HepG2 (cell line): ENCODE measurements around the gene EIF4G3. TPM values are rescaled to one million over a fixed set of nuclear protein-coding genes. Genes with fewer than 3 reads are reported as not detected.
A peak's percentile ranks its signal among the peaks of the same experiment; 100 is the strongest.

Experiments
- CENPT ChIP-seq: sonication (generic); formaldehyde crosslinking; IDR thresholded peaks from 2 replicates; pipeline ENCODE4 v1.8.0; 2022; ENCODE audit warnings: low read depth, mild to moderate bottlenecking, moderate library complexity, missing genetic modification reagents
- ELF1 ChIP-seq: sonication (generic); formaldehyde crosslinking; IDR thresholded peaks from 2 replicates; pipeline ENCODE4 v1.4.0; 2020; ENCODE audit warnings: missing genetic modification reagents
- ESRRA ChIP-seq: sonication (generic); formaldehyde crosslinking; IDR thresholded peaks from 2 replicates; pipeline ENCODE4 v1.5.1; 2020; ENCODE audit warnings: mild to moderate bottlenecking, low read depth, missing genetic modification reagents
- HIC2 ChIP-seq: sonication (generic); formaldehyde crosslinking; IDR thresholded peaks from 2 replicates; pipeline ENCODE4 v1.9.0; 2022; ENCODE audit warnings: low read depth, missing genetic modification reagents
- HOXA5 ChIP-seq: sonication (generic); formaldehyde crosslinking; IDR thresholded peaks from 2 replicates; pipeline ENCODE4 v1.4.0; 2020; ENCODE audit warnings: missing genetic modification reagents
- KDM6A ChIP-seq: IDR thresholded peaks from 2 replicates; pipeline ENCODE4 v1.6.1; 2016; ENCODE audit warnings: low read depth
- KMT2B ChIP-seq: IDR thresholded peaks from 2 replicates; pipeline ENCODE4 v1.6.1; 2016; ENCODE audit warnings: missing genetic modification reagents, missing compliant biosample characterization
- NAIF1 ChIP-seq: sonication (generic); formaldehyde crosslinking; IDR thresholded peaks from 2 replicates; pipeline ENCODE4 v1.5.0; 2020; ENCODE audit warnings: mild to moderate bottlenecking, missing genetic modification reagents, borderline replicate concordance
- TP53 ChIP-seq: sonication (generic); formaldehyde crosslinking; conservative IDR thresholded peaks from 2 replicates; pipeline ENCODE4 v1.4.0; 2020; ENCODE audit warnings: missing genetic modification reagents
- U2AF1 ChIP-seq: fragments of 200-400 bp; formaldehyde crosslinking; optimal IDR thresholded peaks from 2 replicates; pipeline ENCODE3; 2017; ENCODE audit warnings: mild to moderate bottlenecking, low read depth, low read length
- ZNF207 ChIP-seq: fragments of 450-650 bp; IDR thresholded peaks from 2 replicates; pipeline ENCODE4 v1.6.1; 2016; ENCODE audit warnings: antibody characterized with exemption, borderline replicate concordance
- ZNF263 ChIP-seq: sonication (generic); formaldehyde crosslinking; IDR thresholded peaks from 2 replicates; pipeline ENCODE4 v1.4.0; 2020; ENCODE audit warnings: missing genetic modification reagents
- ZNF274 ChIP-seq: sonication (generic); formaldehyde crosslinking; IDR thresholded peaks from 2 replicates; pipeline ENCODE4 v1.5.1; 2020; ENCODE audit warnings: mild to moderate bottlenecking, missing genetic modification reagents
- ZNF484 ChIP-seq: sonication (generic); formaldehyde crosslinking; IDR thresholded peaks from 2 replicates; pipeline ENCODE4 v1.5.1; 2020; ENCODE audit warnings: mild to moderate bottlenecking, low read depth, missing genetic modification reagents, borderline replicate concordance
- ZNF496 ChIP-seq: sonication (generic); formaldehyde crosslinking; IDR thresholded peaks from 2 replicates; pipeline ENCODE4 v1.8.1; 2023; ENCODE audit warnings: mild to moderate bottlenecking, moderate library complexity, missing genetic modification reagents; ENCODE audit not compliant: insufficient replicate concordance
- ZNF891 ChIP-seq: sonication (generic); formaldehyde crosslinking; IDR thresholded peaks from 2 replicates; pipeline ENCODE4 v1.5.0; 2020; ENCODE audit warnings: mild to moderate bottlenecking, missing genetic modification reagents
- polyA plus RNA-seq, 8 experiments: library from polyadenylated mRNA; depleted of rRNA in 3 of 8; stranded (reverse) in 7 of 8; unstranded in 1 of 8; fragments of >200 nt; fragmentation: Illumina TruSeq in 4 of 8; extraction: Trizol in 4 of 8; gene quantifications; 2 replicates each; pipeline versions ENCODE4 v1.2.1 to v1.2.3, GENCODE V29; 2011 to 2016; ENCODE audit warnings: low read depth in 4 of 8, missing spikeins in 1 of 8, mixed read lengths in 1 of 8; ENCODE audit not compliant: insufficient read depth in 1 of 8
- total RNA-seq, 5 experiments: library from RNA; depleted of rRNA; stranded (reverse); fragments of >200 nt; fragmentation: Illumina TruSeq; extraction: Trizol; gene quantifications; 2 replicates each; pipeline ENCODE4 v1.2.3, GENCODE V29; 2016; ENCODE audit warnings: low read depth in 1 of 5
- TF ChIP-seq, protein P1 (sequence below): sonication (generic); formaldehyde crosslinking; IDR thresholded peaks from 2 replicates; pipeline ENCODE4 v1.5.1; 2020; ENCODE audit warnings: mild to moderate bottlenecking, moderate library complexity, missing genetic modification reagents
- TF ChIP-seq, protein P2 (sequence below): sonication (generic); formaldehyde crosslinking; conservative IDR thresholded peaks from 2 replicates; pipeline ENCODE4 v1.4.0; 2020; ENCODE audit warnings: missing genetic modification reagents
- TF ChIP-seq, protein P3 (sequence below): sonication (generic); formaldehyde crosslinking; IDR thresholded peaks from 2 replicates; pipeline ENCODE4 v1.5.0; 2020; ENCODE audit warnings: mild to moderate bottlenecking, missing genetic modification reagents, borderline replicate concordance

Gene EIF4G3
- total and polyA plus RNA-seq, 2 of the 13 experiments (the other 11 are each of a cell fraction or from before 2014, with no cell fraction given): 22.2 to 27.6 TPM

GRCh38 chr1:20787029-20787839 lies 389.5 kb downstream of the EIF4G3 start, which contains the start of gene HP1BP3 (continued):
- no peak for TF ChIP-seq U2AF1
- no peak for TF ChIP-seq ZNF263 (CRISPR knock-in tag)
- no peak for TF ChIP-seq KMT2B
- TF ChIP-seq, protein P1, sequence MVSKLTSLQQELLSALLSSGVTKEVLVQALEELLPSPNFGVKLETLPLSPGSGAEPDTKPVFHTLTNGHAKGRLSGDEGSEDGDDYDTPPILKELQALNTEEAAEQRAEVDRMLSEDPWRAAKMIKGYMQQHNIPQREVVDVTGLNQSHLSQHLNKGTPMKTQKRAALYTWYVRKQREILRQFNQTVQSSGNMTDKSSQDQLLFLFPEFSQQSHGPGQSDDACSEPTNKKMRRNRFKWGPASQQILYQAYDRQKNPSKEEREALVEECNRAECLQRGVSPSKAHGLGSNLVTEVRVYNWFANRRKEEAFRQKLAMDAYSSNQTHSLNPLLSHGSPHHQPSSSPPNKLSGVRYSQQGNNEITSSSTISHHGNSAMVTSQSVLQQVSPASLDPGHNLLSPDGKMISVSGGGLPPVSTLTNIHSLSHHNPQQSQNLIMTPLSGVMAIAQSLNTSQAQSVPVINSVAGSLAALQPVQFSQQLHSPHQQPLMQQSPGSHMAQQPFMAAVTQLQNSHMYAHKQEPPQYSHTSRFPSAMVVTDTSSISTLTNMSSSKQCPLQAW (CRISPR knock-in tag): no peak
- TF ChIP-seq, protein P2, sequence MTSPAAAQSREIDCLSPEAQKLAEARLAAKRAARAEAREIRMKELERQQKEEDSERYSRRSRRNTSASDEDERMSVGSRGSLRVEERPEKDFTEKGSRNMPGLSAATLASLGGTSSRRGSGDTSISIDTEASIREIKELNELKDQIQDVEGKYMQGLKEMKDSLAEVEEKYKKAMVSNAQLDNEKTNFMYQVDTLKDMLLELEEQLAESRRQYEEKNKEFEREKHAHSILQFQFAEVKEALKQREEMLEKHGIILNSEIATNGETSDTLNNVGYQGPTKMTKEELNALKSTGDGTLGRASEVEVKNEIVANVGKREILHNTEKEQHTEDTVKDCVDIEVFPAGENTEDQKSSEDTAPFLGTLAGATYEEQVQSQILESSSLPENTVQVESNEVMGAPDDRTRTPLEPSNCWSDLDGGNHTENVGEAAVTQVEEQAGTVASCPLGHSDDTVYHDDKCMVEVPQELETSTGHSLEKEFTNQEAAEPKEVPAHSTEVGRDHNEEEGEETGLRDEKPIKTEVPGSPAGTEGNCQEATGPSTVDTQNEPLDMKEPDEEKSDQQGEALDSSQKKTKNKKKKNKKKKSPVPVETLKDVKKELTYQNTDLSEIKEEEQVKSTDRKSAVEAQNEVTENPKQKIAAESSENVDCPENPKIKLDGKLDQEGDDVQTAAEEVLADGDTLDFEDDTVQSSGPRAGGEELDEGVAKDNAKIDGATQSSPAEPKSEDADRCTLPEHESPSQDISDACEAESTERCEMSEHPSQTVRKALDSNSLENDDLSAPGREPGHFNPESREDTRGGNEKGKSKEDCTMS (CRISPR knock-in tag): no peak
- TF ChIP-seq ZNF274 (CRISPR knock-in tag): no peak
- TF ChIP-seq HOXA5 (CRISPR knock-in tag): 0 out of 2 replicates have a peak, but pooled peaks have one; percentile 24
- TF ChIP-seq ZNF496 (CRISPR knock-in tag): no peak
- TF ChIP-seq KDM6A (CRISPR knock-in tag): no peak
- TF ChIP-seq ESRRA (CRISPR knock-in tag): no peak
- TF ChIP-seq NAIF1: no peak
- no peak for TF ChIP-seq CENPT (CRISPR knock-in tag)
- no peak for TF ChIP-seq TP53 (CRISPR knock-in tag)
- peak; percentile 42; the same call in 1 of the 2 replicates for TF ChIP-seq ZNF891
- TF ChIP-seq, protein P3, sequence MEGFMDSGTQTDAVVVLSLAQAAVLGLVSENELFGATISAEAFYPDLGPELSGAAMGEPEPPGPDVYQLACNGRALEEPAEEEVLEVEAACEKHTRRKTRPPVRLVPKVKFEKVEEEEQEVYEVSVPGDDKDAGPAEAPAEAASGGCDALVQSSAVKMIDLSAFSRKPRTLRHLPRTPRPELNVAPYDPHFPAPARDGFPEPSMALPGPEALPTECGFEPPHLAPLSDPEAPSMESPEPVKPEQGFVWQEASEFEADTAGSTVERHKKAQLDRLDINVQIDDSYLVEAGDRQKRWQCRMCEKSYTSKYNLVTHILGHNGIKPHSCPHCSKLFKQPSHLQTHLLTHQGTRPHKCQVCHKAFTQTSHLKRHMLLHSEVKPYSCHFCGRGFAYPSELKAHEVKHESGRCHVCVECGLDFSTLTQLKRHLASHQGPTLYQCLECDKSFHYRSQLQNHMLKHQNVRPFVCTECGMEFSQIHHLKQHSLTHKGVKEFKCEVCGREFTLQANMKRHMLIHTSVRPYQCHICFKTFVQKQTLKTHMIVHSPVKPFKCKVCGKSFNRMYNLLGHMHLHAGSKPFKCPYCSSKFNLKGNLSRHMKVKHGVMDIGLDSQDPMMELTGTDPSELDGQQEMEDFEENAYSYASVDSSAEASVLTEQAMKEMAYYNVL: no peak
- TF ChIP-seq ZNF484: no peak
- TF ChIP-seq ZNF207: no peak
- no peak; the same call in 1 of the 2 replicates for TF ChIP-seq ELF1 (CRISPR knock-in tag)
- TF ChIP-seq HIC2 (CRISPR knock-in tag): no peak
